H1 (cell line): ENCODE results near the gene COL4A4. TPM values are rescaled to one million over a fixed set of nuclear protein-coding genes. Genes with fewer than 3 reads are reported as not detected.

Source experiments
- CTCF ChIA-PET: fragments of 300-600 bp; sonication (Branson Sonifier 250); formaldehyde crosslinking; loops from one replicate; lab custom pipeline; 2021; ENCODE audit not compliant: partially characterized antibody; lab: Charles Lee
- POLR2A ChIA-PET: fragments of 300-600 bp; sonication (Branson Sonifier 250); formaldehyde crosslinking; loops from one replicate; lab custom pipeline; 2021; ENCODE audit warnings: inconsistent platforms; ENCODE audit not compliant: partially characterized antibody; lab: Charles Lee
- DNase-seq, 2 experiments: peaks; one replicate each; pipeline versions ENCODE4 v3.0.0 to v3.0.0-alpha.2; 2010 to 2022; ENCODE audit warnings: low spot score in 2 of 2, low read depth in 1 of 2, mixed read lengths in 1 of 2
- FAIRE-seq: peaks from 2 replicates; lab custom pipeline; 2011; peaks lifted over from hg19 to GRCh38; lab: Jason Lieb, UNC
- H2AFZ ChIP-seq: 2 replicates; pipeline ENCODE4 v1.8.1; 2012; ENCODE audit warnings: low read length, inconsistent platforms
- H2AK5ac ChIP-seq: 2 replicates; pipeline ENCODE4 v1.6.1; 2013; ENCODE audit warnings: low read depth, low read length
- H2BK120ac ChIP-seq: replicated peaks from 2 replicates; pipeline ENCODE3; 2013; ENCODE audit warnings: low read depth, low read length, inconsistent platforms
- H2BK12ac ChIP-seq: 2 replicates; pipeline ENCODE4 v1.6.1; 2013; ENCODE audit warnings: low read depth, low read length
- H2BK15ac ChIP-seq: 2 replicates; pipeline ENCODE4 v1.6.1; 2013; ENCODE audit warnings: low read length
- H2BK20ac ChIP-seq: 2 replicates; pipeline ENCODE4 v1.6.1; 2013; ENCODE audit warnings: low read length
- H2BK5ac ChIP-seq: 2 replicates; pipeline ENCODE4 v1.6.1; 2013; ENCODE audit warnings: low read depth, low read length
- H3K14ac ChIP-seq: 2 replicates; pipeline ENCODE4 v1.6.1; 2013; ENCODE audit warnings: inconsistent platforms; ENCODE audit not compliant: insufficient read length
- H3K18ac ChIP-seq: 2 replicates; pipeline ENCODE4 v1.6.1; 2013; ENCODE audit warnings: low read length; ENCODE audit errors: extremely low read depth
- H3K23ac ChIP-seq: 2 replicates; pipeline ENCODE4 v1.6.1; 2013; ENCODE audit warnings: inconsistent platforms; ENCODE audit not compliant: insufficient read length
- H3K23me2 ChIP-seq: 2 replicates; pipeline ENCODE4 v1.6.1; 2013; ENCODE audit warnings: low read depth, low read length
- H3K27ac ChIP-seq: 2 replicates; pipeline ENCODE4 v1.6.1; 2011; ENCODE audit warnings: low read depth, low read length, inconsistent platforms
- H3K27me3 ChIP-seq, 4 experiments: replicated peaks in 1 of 4; 1 replicate in 1 of 4; 2 replicates in 3 of 4; pipeline versions ENCODE4 v1.6.1 to v1.8.1; 2011 to 2013; ENCODE audit warnings: low read length in 3 of 4, mild to moderate bottlenecking in 3 of 4, inconsistent platforms in 2 of 4, mixed read lengths in 2 of 4, moderate library complexity in 1 of 4; ENCODE audit not compliant: control insufficient read depth in 3 of 4, insufficient read depth in 3 of 4; ENCODE audit errors: extremely low read depth in 1 of 4
- H3K36me3 ChIP-seq, 4 experiments: 2 replicates each; pipeline versions ENCODE4 v1.6.1 to v1.8.1; 2011 to 2013; ENCODE audit warnings: mild to moderate bottlenecking in 4 of 4, low read length in 3 of 4, moderate library complexity in 2 of 4, control low read depth in 1 of 4, inconsistent platforms in 1 of 4; ENCODE audit not compliant: insufficient read depth in 4 of 4, control insufficient read depth in 2 of 4
- H3K4ac ChIP-seq: replicated peaks from 2 replicates; pipeline ENCODE3; 2013; ENCODE audit warnings: low read length, low read depth, mixed read lengths, inconsistent platforms; ENCODE audit not compliant: insufficient read length
- H3K4me1 ChIP-seq, 4 experiments: replicated peaks in 1 of 4; 1 replicate in 1 of 4; 2 replicates in 3 of 4; pipeline versions ENCODE4 v1.6.1 to v1.8.1; 2011 to 2013; ENCODE audit warnings: low read length in 3 of 4, inconsistent platforms in 2 of 4, mixed read lengths in 1 of 4; ENCODE audit not compliant: insufficient read depth in 4 of 4, control insufficient read depth in 3 of 4
- H3K4me2 ChIP-seq, 2 experiments: 2 replicates each; pipeline versions ENCODE4 v1.6.1 to v1.8.1; 2011 to 2013; ENCODE audit warnings: low read depth in 2 of 2, low read length in 2 of 2, control low read depth in 1 of 2, inconsistent platforms in 1 of 2, mild to moderate bottlenecking in 1 of 2; ENCODE audit not compliant: insufficient read depth in 1 of 2
- H3K4me3 ChIP-seq, 4 experiments: fragments of 200-600, 300-600 bp in 1 of 4; sonication (generic), shearing (Covaris generic), sonication (Bioruptor Twin) in 1 of 4; 2 replicates each; pipeline versions ENCODE4 v1.5.1 to v1.8.1; 2011 to 2016; ENCODE audit warnings: low read length in 4 of 4, low read depth in 3 of 4, control low read depth in 2 of 4, inconsistent platforms in 2 of 4, mild to moderate bottlenecking in 2 of 4, mixed read lengths in 1 of 4, moderate library complexity in 1 of 4; ENCODE audit not compliant: insufficient read depth in 2 of 4; ENCODE audit errors: extremely low read depth in 1 of 4
- H3K56ac ChIP-seq: replicated peaks from 2 replicates; pipeline ENCODE3; 2013; ENCODE audit warnings: low read depth, mild to moderate bottlenecking, mixed read lengths, low read length, inconsistent platforms; ENCODE audit not compliant: insufficient read length
- H3K79me1 ChIP-seq: 2 replicates; pipeline ENCODE4 v1.6.1; 2013; ENCODE audit warnings: low read depth, low read length, control low read depth
- H3K79me2 ChIP-seq, 2 experiments: 2 replicates each; pipeline versions ENCODE4 v1.6.1 to v1.8.1; 2012 to 2013; ENCODE audit warnings: low read length in 2 of 2, mild to moderate bottlenecking in 2 of 2, inconsistent platforms in 1 of 2; ENCODE audit not compliant: insufficient read depth in 2 of 2, control insufficient read depth in 1 of 2
- H3K9ac ChIP-seq, 4 experiments: replicated peaks in 1 of 4; 1 replicate in 1 of 4; 2 replicates in 3 of 4; pipeline versions ENCODE4 v1.6.1 to v1.8.1; 2011 to 2013; ENCODE audit warnings: low read depth in 3 of 4, low read length in 3 of 4, control low read depth in 2 of 4, mild to moderate bottlenecking in 2 of 4, moderate library complexity in 2 of 4, inconsistent platforms in 1 of 4; ENCODE audit errors: extremely low read depth in 1 of 4
- H3K9me3 ChIP-seq, 2 experiments: 2 replicates each; pipeline versions ENCODE4 v1.6.1 to v1.8.1; 2012 to 2013; ENCODE audit warnings: mild to moderate bottlenecking in 2 of 2, moderate library complexity in 2 of 2, control low read depth in 1 of 2, inconsistent platforms in 1 of 2, low read depth in 1 of 2, low read length in 1 of 2, mixed read lengths in 1 of 2; ENCODE audit not compliant: insufficient read depth in 2 of 2
- H4K20me1 ChIP-seq, 2 experiments: replicated peaks in 1 of 2; 2 replicates each; pipeline versions ENCODE3 to v1.8.1; 2011 to 2013; ENCODE audit warnings: inconsistent platforms in 2 of 2, low read length in 2 of 2, mild to moderate bottlenecking in 1 of 2; ENCODE audit not compliant: insufficient read depth in 2 of 2, control insufficient read depth in 1 of 2
- H4K5ac ChIP-seq: 2 replicates; pipeline ENCODE4 v1.6.1; 2013; ENCODE audit warnings: low read length, low read depth, mixed read lengths, inconsistent platforms; ENCODE audit not compliant: insufficient read length
- H4K8ac ChIP-seq: 2 replicates; pipeline ENCODE4 v1.8.0; 2013; ENCODE audit warnings: mild to moderate bottlenecking, moderate library complexity, low read length, inconsistent platforms; ENCODE audit not compliant: insufficient read depth; ENCODE audit errors: extremely low read depth
- H4K91ac ChIP-seq: replicated peaks from 2 replicates; pipeline ENCODE3; 2013; ENCODE audit warnings: low read length, mixed read lengths, inconsistent platforms; ENCODE audit not compliant: insufficient read length
- BACH1 ChIP-seq: IDR thresholded peaks from 2 replicates; pipeline ENCODE4 v1.6.1; 2012; ENCODE audit warnings: low read length, improper control_type of control experiment
- BCL11A ChIP-seq, 2 experiments: IDR thresholded peaks; one replicate each; pipeline ENCODE4 v1.6.1; 2011; ENCODE audit warnings: low read depth in 2 of 2, low read length in 2 of 2, mild to moderate bottlenecking in 2 of 2
- CEBPB ChIP-seq: IDR thresholded peaks from 2 replicates; pipeline ENCODE4 v1.6.1; 2012; ENCODE audit warnings: low read depth, low read length
- HDAC6 ChIP-seq: IDR thresholded peaks from one replicate; pipeline ENCODE4 v1.7.1; 2012; ENCODE audit warnings: low read depth, mild to moderate bottlenecking, inconsistent platforms, low read length, moderate library complexity
- NRF1 ChIP-seq: IDR thresholded peaks from 2 replicates; pipeline ENCODE4 v1.6.1; 2011; ENCODE audit warnings: mild to moderate bottlenecking, low read depth, low read length, improper control_type of control experiment
- RAD21 ChIP-seq, 2 experiments: IDR thresholded peaks in 1 of 2; conservative IDR thresholded peaks in 1 of 2; 2 replicates each; pipeline ENCODE4 v1.6.1; 2011; ENCODE audit warnings: low read depth in 2 of 2, low read length in 2 of 2, improper control_type of control experiment in 1 of 2, inconsistent platforms in 1 of 2, mild to moderate bottlenecking in 1 of 2, moderate library complexity in 1 of 2
- SP1 ChIP-seq: IDR thresholded peaks from 2 replicates; pipeline ENCODE4 v1.6.1; 2011; ENCODE audit warnings: low read depth, low read length
- WGBS, 2 experiments: shearing (Covaris generic) in 1 of 2; methylation state at CpG; one replicate each; pipeline versions ENCODE4 v1.1.6 to v1.1.7; 2013 to 2015; ENCODE audit warnings: low lambda C conversion rate in 2 of 2, mixed read lengths in 2 of 2, inconsistent platforms in 1 of 2, low coverage in 1 of 2, missing lambda C conversion rate in 1 of 2; ENCODE audit not compliant: insufficient replicate concordance in 2 of 2, insufficient coverage in 1 of 2, insufficient read length in 1 of 2; ENCODE audit errors: extremely low coverage in 1 of 2, missing lambda C conversion rate in 1 of 2; 5-methylcytosine and 5-hydroxymethylcytosine counted together
- polyA plus RNA-seq, 7 experiments: library from polyadenylated mRNA; depleted of rRNA in 3 of 7; stranded (reverse) in 5 of 7; unstranded in 2 of 7; fragments of >200 nt in 5 of 7; fragments of 200-250 nt in 2 of 7; gene quantifications; 1 replicate in 5 of 7; 2 replicates in 1 of 7; 4 replicates in 1 of 7; pipeline versions ENCODE4 v1.2.1 to v1.2.3, GENCODE V29; 2011 to 2013; ENCODE audit warnings: missing spikeins in 2 of 7, mixed read lengths in 2 of 7
- total RNA-seq: library from RNA; stranded (reverse); fragmentation: NEBNext Ultra II Directional; extraction: Animal tissue kit (Norgen Biotek cat#: 25700); gene quantifications from 2 replicates; pipeline ENCODE4 v1.2.1, GENCODE V29; 2021

Gene COL4A4
- total and polyA plus RNA-seq, 2 of the 8 experiments (the other 6 are each of a cell fraction or from before 2014, with no cell fraction given): 0.33 to 1.7 TPM

DNA sequence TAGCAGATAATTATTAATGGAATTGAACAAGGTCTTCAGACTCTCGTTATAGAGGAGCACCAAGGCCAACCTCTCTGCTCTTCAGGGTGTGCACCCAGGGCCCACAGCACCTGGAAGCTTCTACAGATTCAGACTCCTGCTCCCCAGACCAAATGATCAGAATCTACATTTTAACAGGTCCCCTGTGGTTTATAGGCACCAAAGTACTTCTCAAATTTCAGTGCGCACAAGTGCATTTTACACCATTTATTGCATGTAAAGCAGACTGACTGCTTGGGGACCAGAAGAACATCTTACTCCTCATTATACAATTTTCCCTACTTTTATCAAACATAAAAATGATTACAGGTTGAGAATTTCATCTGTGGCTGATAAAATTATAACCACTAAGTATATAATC lies 163.9 kb downstream of the COL4A4 start:
- Histone ChIP-seq H3K14ac (no peak overlapping the region), H3K4me1 (no peaks in the 10 kb centered on the region), H3K9ac (no peak overlapping the region), H3K79me1 (no peaks in the 10 kb centered on the region), H3K4me2 (no peak overlapping the region), H2BK20ac (no peak overlapping the region), H3K9me3 (no peaks in the 10 kb centered on the region), H4K5ac (no peak overlapping the region), H2AK5ac (no peak overlapping the region), H2BK120ac (no peak overlapping the region), H4K20me1 (no peaks in the 10 kb centered on the region), H3K23me2 (no peaks in the 10 kb centered on the region), H3K27me3 (no peaks in the 10 kb centered on the region), H3K36me3 (no peaks in the 10 kb centered on the region; a peak in 3 of 8 replicates), H4K91ac (no peak overlapping the region), H2BK5ac (no peak overlapping the region), H2BK12ac (no peak overlapping the region), H3K4me3 (no peak overlapping the region), H2AFZ (no peak overlapping the region), H4K8ac (no peak overlapping the region), H3K56ac (no peak overlapping the region), H3K27ac (no peak overlapping the region), H3K18ac (no peak overlapping the region), H3K79me2 (no peaks in the 10 kb centered on the region), H3K23ac (no peak overlapping the region), H3K4ac (no peak overlapping the region), H2BK15ac (no peak overlapping the region)
- FAIRE-seq (no peak), DNase-seq (no peak)
- ChIA-PET POLR2A (no interaction called here), CTCF (interaction anchor here (1.4 kb wide), 1 partner anchor 33 kb away, joined by 4 read pairs; no protein-coding TSS in a partner anchor)
- 94% methylated on average over 2 of the region's 2 CpGs; no CpG with 5 or more reads in 1 of the 2 experiments for WGBS, 2 experiments
- TF ChIP-seq BACH1 (no peak), NRF1 (no peak), HDAC6 (no peak), BCL11A (IDR thresholded peaks at IDR 0.05; ENCODE audit: low read depth in 2 of 2, low read length in 2 of 2) (no peak), RAD21 (IDR thresholded peaks at IDR 0.05 in 1 of 2, conservative IDR thresholded peaks at IDR 0.05 in 1 of 2; ENCODE audit: low read depth in 2 of 2, low read length in 2 of 2) (no peak), SP1 (no peak), CEBPB (no peak)
